Neural progenitor cell (in vitro differentiated cells): Measurements from ENCODE around the gene ERC1. TPM values are rescaled to one million over a fixed set of nuclear protein-coding genes. Genes with fewer than 3 reads are reported as not detected.
"Not testable (repeated sequence)": the region's sequence is repeated elsewhere in the genome, so short reads cannot be mapped to it uniquely, and the experiment has no call there.

Source experiments
- DNase-seq: peaks from one replicate; pipeline ENCODE4 v3.0.0-alpha.2; 2016; ENCODE audit warnings: low spot score
- H2AFZ ChIP-seq: fragments of 200-600 bp; sonication (generic); replicated peaks from 2 replicates; pipeline ENCODE4 v1.6.1; 2016; ENCODE audit warnings: antibody characterized with exemption
- H3F3A ChIP-seq: fragments of 200-600 bp; sonication (generic); 2 replicates; pipeline ENCODE4 v1.6.1; 2016; ENCODE audit warnings: antibody characterized with exemption, low read depth
- H3K27ac ChIP-seq: fragments of 200-600 bp; sonication (generic); 2 replicates; pipeline ENCODE4 v1.5.1; 2016; ENCODE audit warnings: mild to moderate bottlenecking
- H3K27me3 ChIP-seq: fragments of 200-600 bp; sonication (generic); 2 replicates; pipeline ENCODE4 v1.6.1; 2016; ENCODE audit warnings: mild to moderate bottlenecking, moderate library complexity
- H3K36me3 ChIP-seq: fragments of 200-600 bp; sonication (generic); 2 replicates; pipeline ENCODE4 v1.5.1; 2016
- H3K4me1 ChIP-seq: fragments of 200-600 bp; sonication (generic); 2 replicates; pipeline ENCODE4 v1.6.1; 2016; ENCODE audit warnings: mixed run types
- H3K4me2 ChIP-seq: fragments of 200-600 bp; sonication (generic); 2 replicates; pipeline ENCODE4 v1.6.1; 2016
- H3K4me3 ChIP-seq: fragments of 200-600 bp; sonication (generic); 2 replicates; pipeline ENCODE4 v1.5.1; 2016
- H3K79me2 ChIP-seq: fragments of 200-600 bp; sonication (generic); 2 replicates; pipeline ENCODE4 v1.6.1; 2016; ENCODE audit warnings: low read depth
- H3K9ac ChIP-seq: fragments of 200-600 bp; sonication (generic); 2 replicates; pipeline ENCODE4 v1.6.1; 2016
- H3K9me3 ChIP-seq: fragments of 200-600 bp; sonication (generic); 2 replicates; pipeline ENCODE4 v1.5.1; 2016; ENCODE audit warnings: low read depth
- H4K20me1 ChIP-seq: fragments of 200-600 bp; sonication (generic); 2 replicates; pipeline ENCODE4 v1.6.1; 2016; ENCODE audit warnings: low read depth
- H3K27ac Mint-ChIP-seq: 3 replicates; pipeline ENCODE4 v1.8.0; 2021; ENCODE audit warnings: mixed read lengths
- H3K27me3 Mint-ChIP-seq: 2 replicates; pipeline ENCODE4 v1.8.0; 2022; ENCODE audit warnings: low read depth, mild to moderate bottlenecking, inconsistent platforms, moderate library complexity, mixed read lengths; ENCODE audit not compliant: insufficient read depth
- H3K36me3 Mint-ChIP-seq: 3 replicates; pipeline ENCODE4 v1.8.0; 2021; ENCODE audit warnings: mixed read lengths
- H3K4me1 Mint-ChIP-seq: 3 replicates; pipeline ENCODE4 v1.8.0; 2021; ENCODE audit warnings: mixed read lengths
- H3K4me3 Mint-ChIP-seq: 3 replicates; pipeline ENCODE4 v1.8.0; 2021; ENCODE audit warnings: mild to moderate bottlenecking, moderate library complexity, mixed read lengths
- H3K9me3 Mint-ChIP-seq: 3 replicates; pipeline ENCODE4 v1.8.0; 2020; ENCODE audit warnings: mixed read lengths
- CTCF ChIP-seq: fragments of 200-600 bp; sonication (generic); IDR thresholded peaks from 2 replicates; pipeline ENCODE4 v1.5.1; 2017; ENCODE audit warnings: antibody characterized with exemption, mild to moderate bottlenecking
- EZH2 ChIP-seq: fragments of 200-600 bp; sonication (generic); IDR thresholded peaks from 2 replicates; pipeline ENCODE4 v1.6.1; 2017; ENCODE audit warnings: antibody characterized with exemption, mild to moderate bottlenecking, moderate library complexity
- EZH2phosphoT487 ChIP-seq: fragments of 200-600 bp; sonication (generic); IDR thresholded peaks from 2 replicates; pipeline ENCODE4 v1.6.1; 2017; ENCODE audit warnings: antibody characterized with exemption
- total RNA-seq: library from RNA; depleted of rRNA; stranded (reverse); fragments of >200 nt; gene quantifications from 2 replicates; pipeline ENCODE4 v1.2.3, GENCODE V29; 2015; ENCODE audit warnings: low replicate concordance

ERC1 gene
- total RNA-seq, 1 donor from 2014 or later: 27.5 TPM

GRCh38 chr12:1350934-1351240 lies 359.9 kb downstream of the ERC1 start:
- Histone ChIP-seq H2AFZ (no peak overlapping the region), H3K9me3 (no peaks in the 10 kb centered on the region), H3K27ac (no peak overlapping the region), H3K36me3 (no peaks in the 10 kb centered on the region), H3K9ac (no peak overlapping the region), H3K4me1 (peaks cover 11% of the 10 kb centered on the region), H4K20me1 (no peaks in the 10 kb centered on the region), H3K79me2 (no peaks in the 10 kb centered on the region), H3F3A (no peaks in the 10 kb centered on the region), H3K4me3 (no peak overlapping the region), H3K4me2 (no peak overlapping the region), H3K27me3 (no peaks in the 10 kb centered on the region)
- DNase-seq: no peak
- H3K9me3 Mint-ChIP-seq: no peaks in the 10 kb centered on the region
- H3K4me3 Mint-ChIP-seq: no peak overlapping the region
- H3K27me3 Mint-ChIP-seq: no peaks in the 10 kb centered on the region
- peaks cover 17% of the 10 kb centered on the region for H3K4me1 Mint-ChIP-seq
- TF ChIP-seq CTCF (no peak), EZH2phosphoT487 (no peak), EZH2 (no peak)
- H3K36me3 Mint-ChIP-seq: peaks cover 9% of the 10 kb centered on the region
- H3K27ac Mint-ChIP-seq: no peak overlapping the region

GRCh38 chr12:1351926-1352325 lies 360.9 kb downstream of the ERC1 start:
- H3K4me2 ChIP-seq: no peak overlapping the region
- H3K9me3 ChIP-seq: no peaks in the 10 kb centered on the region
- H3K27ac Mint-ChIP-seq: no peak overlapping the region
- DNase-seq: no peak
- no peak for TF ChIP-seq EZH2
- no peak for TF ChIP-seq EZH2phosphoT487
- no peak for TF ChIP-seq CTCF
- H3K27me3 Mint-ChIP-seq: no peaks in the 10 kb centered on the region
- H3K4me1 Mint-ChIP-seq: peaks cover 17% of the 10 kb centered on the region
- no peaks in the 10 kb centered on the region for H3K9me3 Mint-ChIP-seq
- H3K4me3 Mint-ChIP-seq: no peak overlapping the region
- no peak overlapping the region for H3K9ac ChIP-seq
- peaks cover 11% of the 10 kb centered on the region for H3K4me1 ChIP-seq
- no peaks in the 10 kb centered on the region for H3K79me2 ChIP-seq
- no peak overlapping the region for H3K4me3 ChIP-seq
- H3K36me3 ChIP-seq: no peaks in the 10 kb centered on the region
- no peaks in the 10 kb centered on the region for H4K20me1 ChIP-seq
- no peaks in the 10 kb centered on the region for H3K27me3 ChIP-seq
- H3F3A ChIP-seq: no peaks in the 10 kb centered on the region
- peak overlapping the region; percentile 3 for H3K27ac ChIP-seq
- peaks cover 4% of the 10 kb centered on the region for H3K36me3 Mint-ChIP-seq
- H2AFZ ChIP-seq: no peak overlapping the region

GRCh38 chr12:1353451-1353850 lies 362.4 kb downstream of the ERC1 start:
- H3F3A ChIP-seq: no peaks in the 10 kb centered on the region
- no peak overlapping the region for H2AFZ ChIP-seq
- H3K79me2 ChIP-seq: no peaks in the 10 kb centered on the region
- no peak for DNase-seq
- no peak overlapping the region for H3K4me3 ChIP-seq
- Mint-ChIP-seq H3K4me3 (no peak overlapping the region), H3K4me1 (peaks cover 22% of the 10 kb centered on the region), H3K36me3 (peaks cover 4% of the 10 kb centered on the region), H3K9me3 (no peaks in the 10 kb centered on the region), H3K27ac (no peak overlapping the region), H3K27me3 (no peaks in the 10 kb centered on the region)
- no peak overlapping the region for H3K4me2 ChIP-seq
- H4K20me1 ChIP-seq: no peaks in the 10 kb centered on the region
- H3K36me3 ChIP-seq: no peaks in the 10 kb centered on the region
- H3K27me3 ChIP-seq: no peaks in the 10 kb centered on the region
- no peak for TF ChIP-seq EZH2
- TF ChIP-seq EZH2phosphoT487: no peak
- no peak for TF ChIP-seq CTCF
- no peaks in the 10 kb centered on the region for H3K9me3 ChIP-seq
- no peak overlapping the region for H3K27ac ChIP-seq
- H3K4me1 ChIP-seq: peaks cover 11% of the 10 kb centered on the region
- no peak overlapping the region for H3K9ac ChIP-seq

GRCh38 chr12:1355396-1355795 lies 364.4 kb downstream of the ERC1 start:
- Histone ChIP-seq H3K4me1 (no peaks in the 10 kb centered on the region), H3K9ac (no peak overlapping the region), H3K27ac (no peak overlapping the region), H3K36me3 (no peaks in the 10 kb centered on the region), H3F3A (no peaks in the 10 kb centered on the region), H3K4me3 (no peak overlapping the region), H3K79me2 (no peaks in the 10 kb centered on the region), H3K9me3 (no peaks in the 10 kb centered on the region), H2AFZ (no peak overlapping the region), H4K20me1 (no peaks in the 10 kb centered on the region), H3K27me3 (no peaks in the 10 kb centered on the region), H3K4me2 (no peak overlapping the region)
- no peak for DNase-seq
- Mint-ChIP-seq H3K27me3 (no peaks in the 10 kb centered on the region), H3K27ac (no peak overlapping the region), H3K4me1 (peaks cover 15% of the 10 kb centered on the region), H3K9me3 (no peaks in the 10 kb centered on the region), H3K4me3 (no peak overlapping the region), H3K36me3 (no peaks in the 10 kb centered on the region)
- no peak for TF ChIP-seq EZH2
- no peak for TF ChIP-seq CTCF
- no peak for TF ChIP-seq EZH2phosphoT487

- H3K79me2 ChIP-seq, H3K9ac ChIP-seq, H3K4me1 ChIP-seq, H3K27me3 Mint-ChIP-seq, H3K4me3 Mint-ChIP-seq, DNase-seq, H3K9me3 ChIP-seq, H3K27ac Mint-ChIP-seq, H3K4me3 ChIP-seq, H3F3A ChIP-seq, H3K27ac ChIP-seq, H2AFZ ChIP-seq, H3K4me2 ChIP-seq, H4K20me1 ChIP-seq, H3K27me3 ChIP-seq, H3K36me3 Mint-ChIP-seq, H3K9me3 Mint-ChIP-seq, H3K36me3 ChIP-seq: not testable (repeated sequence)
- H3K4me1 Mint-ChIP-seq: peaks cover 11% of the 10 kb centered on the region
These were observed 364.8 kb downstream of the ERC1 start for GRCh38 chr12:1355871-1356270.
